Measurements from ENCODE around the gene MEI1. TPM values are rescaled to one million over a fixed set of nuclear protein-coding genes. Genes with fewer than 3 reads are reported as not detected.
A peak's percentile ranks its signal among the peaks of the same experiment; 100 is the strongest.

The MEI1 gene
- total RNA-seq, 1 donor from 2014 or later = 0.08 TPM

GRCh38 chr22:41838842-41839618 lies 139.7 kb downstream of the MEI1 start:
- DNase-seq (ENCODE audit: low read depth) = no peak

- DNase-seq (ENCODE audit: low read depth) = no peak
These were observed 140.9 kb downstream of the MEI1 start for GRCh38 chr22:41840216-41840615.

GRCh38 chr22:41841085-41841712 lies 141.9 kb downstream of the MEI1 start:
- no peak for DNase-seq (ENCODE audit: low read depth)

GRCh38 chr22:41842996-41843970 lies 144.0 kb downstream of the MEI1 start:
- no peak for DNase-seq (ENCODE audit: low read depth)

- no peak for DNase-seq (ENCODE audit: low read depth)
These were observed 144.7 kb downstream of the MEI1 start for GRCh38 chr22:41844036-41844435.

GRCh38 chr22:41844513-41844912 lies 145.2 kb downstream of the MEI1 start:
- DNase-seq (ENCODE audit: low read depth) = no peak

- no peak for DNase-seq (ENCODE audit: low read depth)
These were observed 146.3 kb downstream of the MEI1 start for GRCh38 chr22:41845380-41846267.

GRCh38 chr22:41846268-41846987 lies 147.1 kb downstream of the MEI1 start:
- no peak for DNase-seq (ENCODE audit: low read depth)

- DNase-seq (ENCODE audit: low read depth) = peak; percentile 51
These were observed 148.0 kb downstream of the MEI1 start for GRCh38 chr22:41847300-41847699.

- no peak for DNase-seq (ENCODE audit: low read depth)
These were observed 149.2 kb downstream of the MEI1 start for GRCh38 chr22:41848468-41848867.

Other genes starting within 250 kb of the MEI1 start
- gene PHF5A, start 230.8 kb upstream of the MEI1 start, total RNA-seq = 40.0 and 47.2 TPM in 2 replicates
- 107 and 122 TPM in 2 replicates for gene ACO2, start 230.4 kb upstream of the MEI1 start, total RNA-seq
- gene POLR3H, start 155.0 kb upstream of the MEI1 start, total RNA-seq = 22.0 and 23.8 TPM in 2 replicates
- gene CSDC2, start 138.5 kb upstream of the MEI1 start, total RNA-seq = 24.6 and 31.7 TPM in 2 replicates
- gene PMM1, start 109.7 kb upstream of the MEI1 start, total RNA-seq = 14.5 and 22.9 TPM in 2 replicates
- gene DESI1, start 78.5 kb upstream of the MEI1 start, total RNA-seq = 20.2 and 22.4 TPM in 2 replicates
- 346 and 353 TPM in 2 replicates for gene XRCC6, start 78.2 kb upstream of the MEI1 start, total RNA-seq
- 129 and 137 TPM in 2 replicates for gene SNU13, start 10.6 kb upstream of the MEI1 start, total RNA-seq
- gene CCDC134, start 101.2 kb downstream of the MEI1 start, total RNA-seq = 12.3 and 22.1 TPM in 2 replicates
- 120 and 152 TPM in 2 replicates for gene SREBF2, start 133.6 kb downstream of the MEI1 start, total RNA-seq
- gene SHISA8, start 215.6 kb downstream of the MEI1 start, total RNA-seq = 0.27 TPM in 1 of 2 replicates, not detected in the other
- 0.10 and 0.53 TPM in 2 replicates for gene TNFRSF13C, start 227.3 kb downstream of the MEI1 start, total RNA-seq
- gene CENPM, start 247.6 kb downstream of the MEI1 start, total RNA-seq = 0.64 and 0.88 TPM in 2 replicates